NCI-H2227 treated with DMSO at 0.1 percent for 48 hours (cell line): ENCODE data around the gene GALNT2.
A peak's percentile ranks its signal among the peaks of the same experiment; 100 is the strongest.

Experiments used
- DNase-seq: peaks from one replicate; lab custom pipeline; 2025; lab: John Stamatoyannopoulos, UW

The GALNT2 gene

GRCh38 chr1:230066466-230067404 is at the start of gene GALNT2:
GALNT2 (plus strand) TSS chr1:230067238; CDS start chr1:230067281, 43 bp downstream.
- DNase-seq: peak; percentile 73

- no peak for DNase-seq
These were observed 46.6 kb upstream of the GALNT2 start for GRCh38 chr1:230020451-230020850.

- DNase-seq: no peak
These were observed 44.2 kb upstream of the GALNT2 start for GRCh38 chr1:230022666-230023380.

- no peak for DNase-seq
These were observed 41.4 kb upstream of the GALNT2 start for GRCh38 chr1:230025686-230026085.

GRCh38 chr1:230026139-230026538 is 40.9 kb upstream of the GALNT2 start:
- DNase-seq: no peak

- DNase-seq: no peak
These were observed 40.5 kb upstream of the GALNT2 start for GRCh38 chr1:230026572-230026971.

GRCh38 chr1:230028602-230029223 is 38.3 kb upstream of the GALNT2 start:
- DNase-seq: no peak

GRCh38 chr1:230029244-230029941 is 37.6 kb upstream of the GALNT2 start:
- no peak for DNase-seq

GRCh38 chr1:230030122-230030821 is 36.8 kb upstream of the GALNT2 start:
- DNase-seq: no peak

GRCh38 chr1:230031131-230031530 is 35.9 kb upstream of the GALNT2 start:
- DNase-seq: no peak

- no peak for DNase-seq
These were observed 34.3 kb upstream of the GALNT2 start for GRCh38 chr1:230032516-230033281.

GRCh38 chr1:230037261-230037660 is 29.8 kb upstream of the GALNT2 start:
- no peak for DNase-seq

GRCh38 chr1:230040440-230040839 is 26.6 kb upstream of the GALNT2 start:
- no peak for DNase-seq

GRCh38 chr1:230043081-230043480 is 24.0 kb upstream of the GALNT2 start:
- no peak for DNase-seq

GRCh38 chr1:230044729-230045128 is 22.3 kb upstream of the GALNT2 start:
- DNase-seq: no peak

- DNase-seq: no peak
These were observed 19.7 kb upstream of the GALNT2 start for GRCh38 chr1:230047114-230047865.

- DNase-seq: no peak
These were observed 18.7 kb upstream of the GALNT2 start for GRCh38 chr1:230048322-230048721.

- no peak for DNase-seq
These were observed 18.1 kb upstream of the GALNT2 start for GRCh38 chr1:230048922-230049321.

- DNase-seq: no peak
These were observed 17.3 kb upstream of the GALNT2 start for GRCh38 chr1:230049731-230050130.
